HepG2 (cell line): ENCODE results near the gene SIGMAR1. TPM values are rescaled to one million over a fixed set of nuclear protein-coding genes. Genes with fewer than 3 reads are reported as not detected.

Experiments
- ATAC-seq: fragments of 200-7000 bp; cut with Tn5 transposase; 3 replicates; pipeline ENCODE4 v1.9.1; 2020; ENCODE audit warnings: mild to moderate bottlenecking, moderate library complexity
- BruUV-seq: library from RNA; stranded (reverse); fragments of 400-500 nt; replicated peaks from 2 replicates; lab custom pipeline; 2021; lab: Mats Ljungman, UMichigan
- CTCF ChIA-PET: fragments of 300-600 bp; formaldehyde crosslinking; extraction: SDS; loops from one replicate; lab custom pipeline; 2021; ENCODE audit warnings: low total read pairs, inconsistent platforms, low intra/inter-chr PET ratio; lab: Yijun Ruan, JAX
- POLR2A ChIA-PET: fragments of 350-600 bp; sonication (Branson Sonifier 250); formaldehyde crosslinking; loops from one replicate; lab custom pipeline; 2020; ENCODE audit warnings: antibody characterized with exemption, inconsistent platforms; lab: Yijun Ruan, JAX
- DNase-seq: peaks from one replicate; pipeline ENCODE4 v3.0.0-alpha.2; 2015; ENCODE audit warnings: low spot score
- FAIRE-seq: peaks from 3 replicates; lab custom pipeline; 2011; peaks lifted over from hg19 to GRCh38; lab: Jason Lieb, UNC
- H2AFZ ChIP-seq: one replicate; pipeline ENCODE4 v1.6.1; 2011; ENCODE audit warnings: low read length, inconsistent platforms
- H3K27ac ChIP-seq: fragments of 300-600 bp; 3 replicates; pipeline ENCODE4 v1.8.0; 2011; ENCODE audit warnings: mixed run types, mild to moderate bottlenecking, mixed read lengths, low read length, inconsistent platforms; ENCODE audit not compliant: insufficient read depth; ENCODE audit errors: extremely low read length
- H3K27me3 ChIP-seq, 2 experiments: fragments of 200-600 bp in 1 of 2; 2 replicates in 1 of 2; 3 replicates in 1 of 2; pipeline versions ENCODE4 v1.6.0 to v1.8.0; 2011; ENCODE audit warnings: low read length in 2 of 2, mild to moderate bottlenecking in 2 of 2, moderate library complexity in 2 of 2, inconsistent platforms in 1 of 2; ENCODE audit not compliant: insufficient read depth in 2 of 2, control insufficient read depth in 1 of 2
- H3K36me3 ChIP-seq, 2 experiments: fragments of 200-600 bp in 1 of 2; replicated peaks in 1 of 2; 2 replicates in 1 of 2; 3 replicates in 1 of 2; pipeline versions ENCODE4 v1.5.1 to v1.8.0; 2011; ENCODE audit warnings: low read length in 2 of 2, inconsistent platforms in 1 of 2; ENCODE audit not compliant: insufficient read depth in 2 of 2, control insufficient read depth in 1 of 2
- H3K4me1 ChIP-seq: 2 replicates; pipeline ENCODE4 v1.5.1; 2012; ENCODE audit warnings: low read length, inconsistent platforms; ENCODE audit not compliant: insufficient read depth
- H3K4me2 ChIP-seq: 2 replicates; pipeline ENCODE4 v1.6.0; 2011; ENCODE audit warnings: low read depth, low read length, inconsistent platforms
- H3K4me3 ChIP-seq, 3 experiments: fragments of 200-600 bp in 1 of 3; sonication (generic), shearing (Covaris generic) in 1 of 3; replicated peaks in 1 of 3; 2 replicates each; pipeline ENCODE4 v1.5.1; 2011 to 2016; ENCODE audit warnings: low read length in 3 of 3, inconsistent platforms in 2 of 3, low read depth in 2 of 3, mild to moderate bottlenecking in 2 of 3, control low read depth in 1 of 3, mixed read lengths in 1 of 3; ENCODE audit not compliant: insufficient read depth in 1 of 3
- H3K79me2 ChIP-seq: one replicate; pipeline ENCODE4 v1.6.1; 2011; ENCODE audit warnings: low read length, inconsistent platforms; ENCODE audit not compliant: insufficient read depth
- H3K9ac ChIP-seq: 2 replicates; pipeline ENCODE4 v1.6.0; 2011; ENCODE audit warnings: mild to moderate bottlenecking, low read depth, low read length, inconsistent platforms; ENCODE audit not compliant: insufficient read depth
- H3K9me3 ChIP-seq: 2 replicates; pipeline ENCODE4 v1.5.1; 2012; ENCODE audit warnings: mild to moderate bottlenecking, low read length
- H4K20me1 ChIP-seq: 2 replicates; pipeline ENCODE4 v1.6.0; 2011; ENCODE audit warnings: inconsistent platforms, mild to moderate bottlenecking, low read length, moderate library complexity; ENCODE audit not compliant: insufficient read depth
- CC2D1A ChIP-seq: sonication (generic); formaldehyde crosslinking; IDR thresholded peaks from 2 replicates; pipeline ENCODE4 v1.8.1; 2023; ENCODE audit warnings: mild to moderate bottlenecking, missing genetic modification reagents
- CHD4 ChIP-seq: fragments of 200-600 bp; sonication (generic); IDR thresholded peaks from 2 replicates; pipeline ENCODE4 v1.7.0; 2017; ENCODE audit warnings: mild to moderate bottlenecking, low read length, borderline replicate concordance
- DNMT3B ChIP-seq: conservative IDR thresholded peaks from 2 replicates; pipeline ENCODE4 v1.6.1; 2016; ENCODE audit warnings: missing biosample characterization, control low read depth
- GPN1 ChIP-seq: sonication (generic); formaldehyde crosslinking; IDR thresholded peaks from 2 replicates; pipeline ENCODE4 v1.5.1; 2020; ENCODE audit warnings: missing genetic modification reagents, borderline replicate concordance
- SIN3B ChIP-seq: fragments of 150-350 bp; IDR thresholded peaks from 2 replicates; pipeline ENCODE4 v1.6.1; 2014; ENCODE audit warnings: low read length
- SNRNP70 ChIP-seq: fragments of 200-400 bp; formaldehyde crosslinking; IDR thresholded peaks from 2 replicates; pipeline ENCODE4 v1.6.1; 2017; ENCODE audit warnings: mild to moderate bottlenecking, low read depth, low read length, moderate library complexity
- SOX5 ChIP-seq: IDR thresholded peaks from 2 replicates; pipeline ENCODE4 v1.6.1; 2016; ENCODE audit warnings: borderline replicate concordance
- SP140L ChIP-seq: sonication (generic); formaldehyde crosslinking; IDR thresholded peaks from 2 replicates; pipeline ENCODE4 v1.4.0; 2020; ENCODE audit warnings: missing genetic modification reagents, borderline replicate concordance
- ZFP1 ChIP-seq: IDR thresholded peaks from 2 replicates; pipeline ENCODE4 v1.6.1; 2016
- ZNF136 ChIP-seq: sonication (generic); formaldehyde crosslinking; IDR thresholded peaks from 2 replicates; pipeline ENCODE4 v1.8.1; 2022; ENCODE audit warnings: low read depth, mild to moderate bottlenecking, moderate library complexity, missing genetic modification reagents
- ZNF224 ChIP-seq: sonication (generic); formaldehyde crosslinking; IDR thresholded peaks from 2 replicates; pipeline ENCODE4 v1.5.0; 2020; ENCODE audit warnings: mild to moderate bottlenecking, missing genetic modification reagents
- ZNF230 ChIP-seq: sonication (generic); formaldehyde crosslinking; IDR thresholded peaks from 2 replicates; pipeline ENCODE4 v1.4.0; 2020; ENCODE audit warnings: mild to moderate bottlenecking, missing genetic modification reagents
- ZNF383 ChIP-seq: sonication (generic); formaldehyde crosslinking; IDR thresholded peaks from 2 replicates; pipeline ENCODE4 v1.4.0; 2020; ENCODE audit warnings: missing genetic modification reagents, mild to moderate bottlenecking, borderline replicate concordance
- ZNF558 ChIP-seq: sonication (generic); formaldehyde crosslinking; IDR thresholded peaks from 2 replicates; pipeline ENCODE4 v1.9.0; 2022; ENCODE audit warnings: mild to moderate bottlenecking, missing genetic modification reagents, borderline replicate concordance
- ZNF792 ChIP-seq: IDR thresholded peaks from 2 replicates; pipeline ENCODE4 v1.6.1; 2016
- ZSCAN12 ChIP-seq: sonication (generic); formaldehyde crosslinking; IDR thresholded peaks from 2 replicates; pipeline ENCODE4 v1.9.0; 2021; ENCODE audit warnings: mild to moderate bottlenecking, missing genetic modification reagents
- ZSCAN30 ChIP-seq: sonication (generic); formaldehyde crosslinking; IDR thresholded peaks from 2 replicates; pipeline ENCODE4 v1.5.0; 2020; ENCODE audit warnings: mild to moderate bottlenecking, missing genetic modification reagents
- WGBS: methylation state at CpG from one replicate; pipeline ENCODE4 v1.1.6; 2017; ENCODE audit warnings: low lambda C conversion rate; 5-methylcytosine and 5-hydroxymethylcytosine counted together
- in situ Hi-C: cut with HindIII; loops from 2 replicates; pipeline ENCODE4 v1.10.0; 2017; ENCODE audit warnings: low pct_unique_long_range_greater_than_20kb; ENCODE audit not compliant: extremely low pct_ligation_motif_present
- intact Hi-C: fragments of 100-400 bp; cut with micrococcal nuclease; formaldehyde crosslinking; loops from one replicate; pipeline ENCODE4 v1.10.0; 2022; ENCODE audit not compliant: unreplicated experiment
- polyA plus RNA-seq, 8 experiments: library from polyadenylated mRNA; depleted of rRNA in 3 of 8; stranded (reverse) in 7 of 8; unstranded in 1 of 8; fragments of >200 nt; fragmentation: Illumina TruSeq in 4 of 8; extraction: Trizol in 4 of 8; gene quantifications; 2 replicates each; pipeline versions ENCODE4 v1.2.1 to v1.2.3, GENCODE V29; 2011 to 2016; ENCODE audit warnings: low read depth in 4 of 8, missing spikeins in 1 of 8, mixed read lengths in 1 of 8; ENCODE audit not compliant: insufficient read depth in 1 of 8
- total RNA-seq, 5 experiments: library from RNA; depleted of rRNA; stranded (reverse); fragments of >200 nt; fragmentation: Illumina TruSeq; extraction: Trizol; gene quantifications; 2 replicates each; pipeline ENCODE4 v1.2.3, GENCODE V29; 2016; ENCODE audit warnings: low read depth in 1 of 5
- TF ChIP-seq, protein P1 (sequence below): sonication (generic); formaldehyde crosslinking; IDR thresholded peaks from 2 replicates; pipeline ENCODE4 v1.4.0; 2020; ENCODE audit warnings: missing genetic modification reagents; ENCODE audit errors: not compliant biosample characterization
- TF ChIP-seq, protein P2 (sequence below), 2 experiments: sonication (generic) in 1 of 2; formaldehyde crosslinking in 1 of 2; IDR thresholded peaks; 2 replicates each; pipeline versions ENCODE4 v1.4.0 to v1.6.1; 2016 to 2020; ENCODE audit warnings: borderline replicate concordance in 1 of 2, low read depth in 1 of 2, mild to moderate bottlenecking in 1 of 2, missing genetic modification reagents in 1 of 2

The SIGMAR1 gene
- total and polyA plus RNA-seq, 2 of the 13 experiments (the other 11 are each of a cell fraction or from before 2014, with no cell fraction given): 38.9 to 60.8 TPM

DNA sequence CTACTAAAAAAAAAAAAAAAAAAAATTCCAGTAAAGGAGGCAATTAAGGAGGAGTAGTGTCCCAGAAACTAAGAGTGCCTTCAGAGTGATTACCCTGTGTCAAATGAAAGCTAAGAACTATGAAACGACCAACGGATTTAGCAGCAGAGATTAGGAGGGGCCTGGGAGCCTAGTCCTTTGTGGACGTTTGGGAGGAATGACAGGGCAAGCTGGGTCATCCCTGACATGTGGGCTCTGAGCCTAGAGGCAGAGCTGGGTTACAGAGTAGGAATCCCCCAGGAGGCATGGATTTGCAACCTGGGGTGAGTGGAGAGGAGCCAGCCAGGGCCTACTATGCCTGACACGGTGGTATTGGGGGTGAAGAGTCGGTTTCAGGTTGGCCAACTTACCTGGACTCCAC is 4.4 kb downstream of the SIGMAR1 start (continued):
- TF ChIP-seq ZSCAN30: no peak

DNA sequence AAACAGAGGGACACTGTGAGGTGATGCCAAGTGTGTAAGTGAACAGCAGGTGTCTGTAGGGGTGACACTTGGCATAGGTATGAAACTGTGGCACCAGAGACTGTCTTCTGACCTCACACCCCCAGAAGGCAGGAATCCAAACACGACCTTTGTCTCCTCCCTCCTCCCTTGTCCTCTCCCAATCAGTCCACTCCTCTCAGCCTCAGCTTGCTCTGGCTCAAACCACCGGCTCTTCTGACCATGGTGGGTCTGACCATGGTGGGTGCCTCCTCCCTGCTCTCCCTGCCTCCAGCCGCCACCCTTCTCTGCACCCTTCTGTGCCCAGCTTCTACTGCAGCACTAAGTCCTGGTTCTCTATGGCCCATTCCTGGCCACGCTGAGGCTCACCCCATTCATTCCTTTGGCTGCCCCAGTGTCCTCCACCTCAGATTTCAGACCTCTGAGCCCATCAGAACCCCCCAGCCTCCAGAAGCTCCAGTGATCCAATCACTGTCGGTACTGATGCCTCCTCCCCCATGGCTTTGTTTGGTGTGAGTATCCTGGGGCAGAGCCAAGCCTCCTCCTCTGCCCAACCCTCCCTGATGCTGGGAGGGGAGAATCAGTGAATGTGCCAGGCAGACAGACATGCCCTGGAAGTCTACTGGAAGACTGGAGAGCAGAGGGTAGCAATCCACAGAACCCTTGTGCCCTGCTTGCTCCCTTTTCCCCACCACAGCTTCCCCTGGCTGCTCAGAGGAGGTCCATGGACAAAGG is 7.0 kb downstream of the SIGMAR1 start:
- H3K4me3 ChIP-seq: peak overlapping the region in 1 of 3 experiments; percentile 3; a peak in 1 of 6 replicates
- peaks cover 2 to 20% of the 10 kb centered on the region in 2 experiments; a peak in 3 of 5 replicates for H3K27me3 ChIP-seq
- DNase-seq: peak; percentile 48
- no peaks in the 10 kb centered on the region for H4K20me1 ChIP-seq
- intact Hi-C loops: no loop called here
- no peak overlapping the region for H3K9ac ChIP-seq
- POLR2A ChIA-PET: interaction anchor here (1.5 to 2.0 kb wide), 2 partner anchors 11 to 17 kb away, joined by 4 to 9 read pairs; partner anchors contain the start of gene DCTN3
- H3K79me2 ChIP-seq: peaks cover under 1% of the 10 kb centered on the region
- peaks cover 3 to 4% of the 10 kb centered on the region in 2 experiments; a peak in 3 of 5 replicates for H3K36me3 ChIP-seq
- H3K4me1 ChIP-seq: peaks cover 46% of the 10 kb centered on the region
- H3K27ac ChIP-seq: no peak overlapping the region
- CTCF ChIA-PET: interaction anchor here (4.5 kb wide), 1 partner anchor 17 kb away, joined by 54 read pairs; the partner anchor contains the start of gene RPP25L
- no TSS peak for BruUV-seq
- 10% methylated on average over 5 of the region's 5 CpGs for WGBS
- H2AFZ ChIP-seq: no peak overlapping the region
- peak; percentile 94 for FAIRE-seq
- peak overlapping the region; percentile 52 for H3K4me2 ChIP-seq
- H3K9me3 ChIP-seq: no peaks in the 10 kb centered on the region
- peak; percentile 66 for ATAC-seq
- in situ Hi-C loops: no loop called here
- TF ChIP-seq, protein P1, sequence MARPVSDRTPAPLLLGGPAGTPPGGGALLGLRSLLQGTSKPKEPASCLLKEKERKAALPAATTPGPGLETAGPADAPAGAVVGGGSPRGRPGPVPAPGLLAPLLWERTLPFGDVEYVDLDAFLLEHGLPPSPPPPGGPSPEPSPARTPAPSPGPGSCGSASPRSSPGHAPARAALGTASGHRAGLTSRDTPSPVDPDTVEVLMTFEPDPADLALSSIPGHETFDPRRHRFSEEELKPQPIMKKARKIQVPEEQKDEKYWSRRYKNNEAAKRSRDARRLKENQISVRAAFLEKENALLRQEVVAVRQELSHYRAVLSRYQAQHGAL (CRISPR knock-in tag): no peak
- TF ChIP-seq SP140L (no peak), ZSCAN12 (CRISPR knock-in tag) (no peak), CHD4 (no peak), ZNF558 (no peak), SOX5 (CRISPR knock-in tag) (no peak), ZNF230 (CRISPR knock-in tag) (no peak), SIN3B (no peak), CC2D1A (CRISPR knock-in tag) (no peak), ZNF136 (no peak), GPN1 (CRISPR knock-in tag) (no peak), ZNF792 (CRISPR knock-in tag) (no peak), ZSCAN30 (no peak), DNMT3B (CRISPR knock-in tag) (no peak), ZNF224 (CRISPR knock-in tag) (no peak), SNRNP70 (no peak), ZFP1 (peak; percentile 100), ZNF383 (CRISPR knock-in tag) (no peak)
- TF ChIP-seq, protein P2, sequence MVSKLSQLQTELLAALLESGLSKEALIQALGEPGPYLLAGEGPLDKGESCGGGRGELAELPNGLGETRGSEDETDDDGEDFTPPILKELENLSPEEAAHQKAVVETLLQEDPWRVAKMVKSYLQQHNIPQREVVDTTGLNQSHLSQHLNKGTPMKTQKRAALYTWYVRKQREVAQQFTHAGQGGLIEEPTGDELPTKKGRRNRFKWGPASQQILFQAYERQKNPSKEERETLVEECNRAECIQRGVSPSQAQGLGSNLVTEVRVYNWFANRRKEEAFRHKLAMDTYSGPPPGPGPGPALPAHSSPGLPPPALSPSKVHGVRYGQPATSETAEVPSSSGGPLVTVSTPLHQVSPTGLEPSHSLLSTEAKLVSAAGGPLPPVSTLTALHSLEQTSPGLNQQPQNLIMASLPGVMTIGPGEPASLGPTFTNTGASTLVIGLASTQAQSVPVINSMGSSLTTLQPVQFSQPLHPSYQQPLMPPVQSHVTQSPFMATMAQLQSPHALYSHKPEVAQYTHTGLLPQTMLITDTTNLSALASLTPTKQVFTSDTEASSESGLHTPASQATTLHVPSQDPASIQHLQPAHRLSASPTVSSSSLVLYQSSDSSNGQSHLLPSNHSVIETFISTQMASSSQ (IDR thresholded peaks at IDR 0.05; ENCODE audit: low read depth): no peak
- TF ChIP-seq, protein P2 (CRISPR knock-in tag; IDR thresholded peaks at IDR 0.05; ENCODE audit: borderline replicate concordance): no peak
